Activated CD4-positive, CD25-positive, alpha-beta regulatory T cell (primary cell): ENCODE data around the gene SLC7A1.
A peak's percentile ranks its signal among the peaks of the same experiment; 100 is the strongest.
"Not testable (repeated sequence)": the region's sequence is repeated elsewhere in the genome, so short reads cannot be mapped to it uniquely, and the experiment has no call there.

Source experiments
- DNase-seq, 4 experiments: peaks; one replicate each; lab custom pipeline; 2025; lab: John Stamatoyannopoulos, UW

SLC7A1 gene

DNA sequence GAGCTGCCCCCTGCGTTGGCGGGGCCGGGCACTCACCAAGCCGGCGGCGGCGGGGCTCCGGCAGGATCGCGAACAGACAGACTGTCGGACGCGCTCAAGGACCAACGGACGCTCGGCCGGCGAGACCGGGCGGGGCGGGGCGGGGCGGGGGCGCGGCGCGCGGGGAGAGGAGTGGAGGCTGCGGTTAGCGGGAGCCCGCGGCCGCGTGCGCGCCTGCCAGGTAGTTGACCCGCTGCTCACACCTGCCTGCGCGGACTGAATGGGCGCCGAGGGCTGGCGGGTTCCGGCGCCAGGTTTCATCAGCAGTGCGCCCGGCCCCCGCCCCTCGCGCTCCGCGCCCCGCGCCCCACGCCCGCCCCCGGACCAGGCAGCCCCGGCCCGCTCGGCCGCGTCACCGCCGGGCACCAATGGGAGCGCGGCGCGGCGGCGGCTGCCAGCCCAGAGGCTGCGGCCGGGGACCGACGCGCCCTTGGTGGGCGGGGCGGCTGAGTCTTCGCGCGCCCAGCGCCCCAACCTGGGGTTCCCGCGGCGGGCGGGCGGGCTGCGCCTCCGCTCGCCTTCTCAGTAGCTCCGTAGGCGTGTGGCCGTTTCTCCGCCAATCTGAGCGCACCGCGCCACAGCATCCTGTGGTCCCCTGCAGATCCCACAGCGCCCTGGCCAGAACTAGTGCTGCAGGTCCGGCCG is at the start of gene SLC7A1:
SLC7A1 (minus strand) TSS at position 309 of the 684 bp plus-strand sequence. CDS start 59,500 bp downstream, outside the sequence.
- DNase-seq: peak; percentile 70 to 77 (median 77)

DNA sequence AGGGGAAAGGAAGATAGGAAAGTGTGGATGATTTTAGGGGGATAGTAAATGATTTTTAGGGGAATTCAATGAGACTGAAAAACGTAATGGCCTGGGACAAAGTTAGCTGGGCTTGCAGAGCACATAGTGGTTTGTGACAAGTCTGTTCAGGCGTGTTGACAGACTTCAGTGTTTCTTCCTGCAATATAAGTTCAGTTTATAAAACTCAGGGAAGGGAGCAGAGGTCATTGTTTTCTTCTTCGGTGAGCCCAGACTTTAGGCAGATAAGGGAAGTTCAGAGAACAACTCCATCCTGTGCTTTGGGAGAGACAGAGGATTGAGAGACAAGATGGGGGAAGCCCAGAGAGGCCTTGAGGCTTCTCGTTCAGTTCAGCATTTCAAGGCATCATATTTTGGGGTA is 45.2 kb upstream of the SLC7A1 start:
- no peak for DNase-seq

DNA sequence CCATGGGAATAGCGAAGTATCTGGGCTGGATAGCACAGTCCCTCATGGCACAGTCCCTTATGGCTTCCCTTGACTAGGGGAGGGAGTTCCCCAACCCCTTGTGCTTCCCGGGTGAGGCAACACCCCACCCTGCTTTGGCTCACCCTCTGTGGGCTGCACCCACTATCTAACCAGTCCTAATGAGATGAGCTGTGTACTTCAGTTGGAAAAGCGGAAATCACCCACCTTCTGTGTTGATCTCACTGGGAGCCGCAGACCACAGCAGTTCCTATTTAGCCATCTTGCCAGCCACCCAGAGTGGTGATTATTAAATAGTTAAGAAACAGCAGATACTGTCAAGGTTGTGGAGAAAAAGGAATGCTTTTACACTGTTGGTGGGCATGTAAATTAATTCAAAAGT is 41.3 kb upstream of the SLC7A1 start:
- DNase-seq: not testable (repeated sequence)

DNA sequence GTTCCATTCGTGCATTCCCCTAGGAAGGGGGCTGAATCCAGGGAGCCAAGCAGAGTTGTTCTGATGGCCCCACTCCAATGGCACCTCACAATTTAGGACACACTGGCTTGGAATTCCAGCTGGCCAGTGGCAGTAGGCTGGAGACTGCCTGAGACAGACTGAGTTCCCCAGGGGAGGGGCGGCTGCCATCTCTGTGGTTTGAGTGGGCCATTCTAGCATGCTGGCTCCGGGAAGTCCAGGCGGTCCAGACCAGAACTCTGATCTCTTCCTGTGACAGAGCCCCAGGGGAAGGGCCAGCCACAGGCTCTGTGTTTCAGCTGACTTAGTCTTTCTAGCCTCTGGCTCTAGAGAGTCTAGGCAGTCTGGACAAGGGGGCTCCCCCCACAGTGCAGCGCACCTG is 29.5 kb upstream of the SLC7A1 start:
- no peak for DNase-seq

DNA sequence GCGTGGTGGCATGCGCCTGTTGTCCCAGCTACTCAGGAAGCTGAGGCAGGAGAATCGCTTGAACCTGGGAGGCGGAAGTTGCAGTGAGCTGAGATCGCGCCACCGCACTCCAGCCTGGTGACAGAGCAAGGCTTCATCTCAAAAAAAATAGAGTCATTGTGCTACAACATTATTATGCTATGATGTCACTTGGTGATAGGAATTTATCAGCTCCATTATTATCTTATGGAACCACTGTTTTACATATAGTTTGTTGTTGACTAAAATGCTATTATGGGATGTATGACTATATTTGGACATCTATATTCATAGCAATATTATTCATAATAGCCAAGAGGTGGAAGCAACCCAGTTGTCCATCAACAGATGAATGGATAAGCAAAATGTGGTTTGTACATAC is 26.4 kb upstream of the SLC7A1 start:
- no peak for DNase-seq

DNA sequence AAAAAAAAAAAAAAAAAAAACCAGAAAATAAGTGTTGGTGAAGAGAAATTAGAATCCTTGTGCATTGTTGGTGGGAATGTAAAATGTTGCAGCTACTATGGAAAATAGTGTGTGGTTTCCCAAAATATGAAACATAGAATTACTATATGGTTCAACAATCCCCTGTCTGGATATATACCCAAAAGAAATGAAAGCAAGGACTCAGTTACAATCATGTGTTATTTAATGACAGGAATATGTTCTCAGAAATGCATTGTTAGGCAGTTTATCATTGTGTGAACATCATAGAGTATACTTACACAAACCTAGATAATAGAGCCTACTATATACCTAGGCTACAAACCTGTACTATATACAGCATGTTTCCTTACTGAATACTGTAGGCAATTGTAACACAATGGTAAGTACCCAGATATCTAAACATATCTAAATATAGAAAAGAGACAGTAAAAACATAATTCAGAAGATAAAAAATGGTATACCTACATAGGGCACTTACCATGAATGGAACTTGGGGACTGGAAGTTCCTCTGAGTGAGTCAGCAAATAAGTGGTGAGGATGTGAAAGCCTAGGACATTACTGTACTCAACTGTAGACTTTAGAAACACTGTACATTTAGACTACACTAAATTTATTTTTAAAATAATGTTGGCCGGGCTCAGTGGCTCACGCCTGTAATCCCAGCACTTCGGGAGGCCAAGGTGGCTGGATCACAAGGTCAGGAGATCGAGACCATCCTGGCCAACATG is 25.7 kb upstream of the SLC7A1 start:
- no peak for DNase-seq

DNA sequence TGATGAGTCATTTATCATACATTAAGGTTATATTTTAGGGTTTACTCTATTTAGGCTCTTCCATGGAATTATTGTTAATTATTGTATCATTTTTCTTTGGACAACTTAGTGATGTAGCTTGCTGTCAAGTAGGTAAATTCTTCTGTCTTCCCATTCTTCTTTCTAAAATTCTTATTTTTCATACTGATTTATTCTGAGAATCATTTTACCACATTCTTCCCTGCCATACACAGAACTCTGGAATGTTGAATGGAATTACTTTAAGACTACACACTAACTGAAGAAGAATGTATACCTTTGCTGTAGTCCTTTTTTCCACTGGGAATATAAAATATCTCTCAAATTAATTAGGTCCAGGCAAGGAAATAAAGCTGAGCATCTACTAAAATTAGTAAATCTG is 24.5 kb upstream of the SLC7A1 start:
- no peak for DNase-seq

DNA sequence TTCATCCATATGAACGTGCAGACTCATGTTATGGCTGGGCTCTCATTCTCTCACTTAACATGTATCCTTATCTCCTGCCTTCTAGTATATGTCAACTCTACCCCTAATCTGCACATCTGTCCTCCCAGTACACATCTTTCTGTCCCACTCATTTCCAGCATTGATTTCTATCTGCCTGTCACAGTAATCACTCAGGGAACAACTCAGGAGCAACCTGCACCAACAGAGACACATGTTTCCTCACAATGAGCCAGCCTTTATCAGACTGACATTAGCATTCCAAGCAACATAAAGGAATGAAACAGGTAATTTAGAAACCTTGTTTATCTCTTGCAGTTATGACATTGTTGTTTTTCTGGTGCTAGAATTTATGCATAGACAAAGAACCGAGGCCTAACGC is 17.6 kb upstream of the SLC7A1 start:
- no peak for DNase-seq

GRCh38 chr13:29607465-29607864 is 12.0 kb upstream of the SLC7A1 start:
- no peak for DNase-seq

- no peak for DNase-seq
These were observed 10.5 kb upstream of the SLC7A1 start for GRCh38 chr13:29605860-29606526.

GRCh38 chr13:29598321-29598720 is 2.8 kb upstream of the SLC7A1 start:
- DNase-seq: no peak

DNA sequence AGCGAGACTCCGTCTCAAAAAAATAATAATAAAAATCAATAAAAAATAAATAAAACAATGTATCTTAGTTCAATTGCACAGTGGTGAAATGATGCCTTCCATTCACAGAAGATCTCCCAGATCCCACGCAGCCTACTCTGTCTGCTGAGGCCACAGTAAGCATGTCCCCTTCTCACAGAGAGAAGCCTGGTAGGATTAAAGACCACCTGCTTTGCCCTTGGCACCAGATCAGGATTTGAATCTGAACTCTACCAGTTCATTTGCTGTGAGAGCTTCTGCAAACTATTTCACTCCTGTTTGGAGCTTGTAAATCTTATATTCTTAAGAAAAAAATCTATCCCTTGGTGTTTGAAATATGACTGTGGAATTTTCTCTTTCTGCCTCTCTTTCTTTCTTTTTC is 2.2 kb upstream of the SLC7A1 start:
- DNase-seq: no peak

GRCh38 chr13:29597246-29597645 is 1.8 kb upstream of the SLC7A1 start:
- no peak for DNase-seq

DNA sequence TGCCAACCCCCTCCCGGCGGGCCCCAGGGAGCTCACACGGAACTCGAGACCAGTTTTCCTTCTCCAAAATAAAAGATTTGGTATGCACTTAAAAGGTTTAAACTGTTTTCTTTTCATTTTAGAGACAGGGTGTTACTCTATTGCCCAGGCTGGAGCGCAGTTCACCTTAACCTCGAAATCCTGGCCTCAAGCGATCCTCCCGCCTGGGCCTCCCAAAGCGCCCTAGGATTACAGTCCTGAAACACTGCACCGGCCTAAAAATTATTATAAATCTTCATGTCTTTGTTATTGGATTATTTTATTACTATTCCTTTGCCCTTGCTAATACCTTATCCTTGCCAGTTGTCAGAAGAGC is 553 bp upstream of the SLC7A1 start:
- DNase-seq: no peak

DNA sequence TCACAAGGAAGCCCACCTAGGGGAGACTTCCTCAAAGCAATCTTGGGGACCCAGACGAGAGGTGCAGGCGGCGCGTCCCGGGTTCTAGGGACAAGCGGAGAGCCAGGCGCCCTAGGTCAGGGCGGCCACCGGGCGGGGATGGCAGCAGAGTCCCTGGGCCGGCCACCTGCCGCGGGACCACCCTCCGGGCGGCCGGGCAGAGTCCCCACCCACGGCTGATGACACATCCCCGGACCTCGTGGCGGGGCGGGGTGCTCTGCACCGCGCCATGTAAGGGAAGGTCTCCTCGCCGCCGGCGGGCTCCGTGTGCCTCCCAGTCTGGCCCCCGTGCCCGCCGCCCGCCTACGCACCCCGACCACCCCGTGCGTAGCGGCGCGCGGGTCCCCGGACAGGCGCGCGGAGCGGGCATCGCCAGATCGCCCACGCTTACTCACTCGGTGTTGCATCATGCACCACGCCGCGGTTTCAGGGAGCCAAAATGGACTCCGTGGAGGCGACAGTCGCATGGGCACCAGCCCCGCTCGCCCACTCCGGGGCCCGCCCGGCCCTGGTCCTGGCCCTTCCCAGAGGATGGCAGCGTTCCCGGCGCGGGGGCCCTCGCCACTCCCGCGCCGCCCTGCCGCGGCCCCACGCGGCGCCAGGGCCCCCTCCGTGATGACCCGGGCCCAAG is 643 bp downstream of the SLC7A1 start:
- peak; percentile 21 to 72 (median 45) for DNase-seq

DNA sequence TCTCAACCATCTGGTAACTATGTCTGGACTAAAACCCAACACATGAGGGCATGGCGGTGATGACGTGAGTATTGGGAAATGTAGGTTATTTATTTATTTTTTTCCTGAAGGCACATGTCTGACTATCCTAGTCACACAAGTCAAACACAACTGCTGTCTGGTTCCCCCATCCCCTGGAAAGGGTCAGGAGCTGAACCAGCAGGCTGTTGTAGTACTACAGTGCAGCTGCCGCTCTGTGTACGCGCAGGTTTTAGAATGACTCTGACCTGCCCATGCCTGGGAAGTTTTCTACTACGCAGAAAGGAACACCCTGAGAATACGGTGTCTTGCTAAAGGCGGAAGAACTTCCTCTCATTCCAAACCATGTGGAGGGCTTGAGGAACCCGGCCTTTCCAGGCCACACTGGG is 1.2 kb downstream of the SLC7A1 start:
- DNase-seq: peak in 1 of 4 experiments; percentile 29

- DNase-seq: no peak
These were observed 1.7 kb downstream of the SLC7A1 start for GRCh38 chr13:29593605-29594297.

- DNase-seq: no peak
These were observed 4.2 kb downstream of the SLC7A1 start for GRCh38 chr13:29591310-29591709.

GRCh38 chr13:29589967-29590366 is 5.5 kb downstream of the SLC7A1 start:
- no peak for DNase-seq

- no peak for DNase-seq
These were observed 6.3 kb downstream of the SLC7A1 start for GRCh38 chr13:29589234-29589633.

DNA sequence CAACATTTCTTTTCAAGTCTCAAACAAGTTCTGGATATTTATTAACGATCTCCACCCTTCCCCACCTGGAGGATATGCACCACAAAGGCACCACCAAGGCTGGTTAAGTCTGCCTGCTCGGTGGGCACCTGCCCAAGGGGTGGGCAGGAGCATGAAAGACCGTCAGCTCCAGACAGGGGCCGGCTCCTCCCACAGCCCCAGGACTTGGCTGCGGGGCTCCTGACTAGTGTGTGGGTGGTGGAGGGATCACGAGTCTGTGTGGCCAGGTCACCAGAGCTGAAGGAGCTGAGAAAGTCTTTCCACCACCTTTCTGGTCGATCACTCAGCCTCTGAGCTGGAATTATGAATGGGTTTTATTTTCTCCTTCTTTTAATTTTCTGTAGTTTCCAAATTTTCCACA is 7.8 kb downstream of the SLC7A1 start:
- no peak for DNase-seq
